ENCODE data around the gene CUL9. TPM values are rescaled to one million over a fixed set of nuclear protein-coding genes. Genes with fewer than 3 reads are reported as not detected.

Gene CUL9
- total RNA-seq, 1 experiment from 2014 or later, result 30.4 TPM

GRCh38 chr6:43207286-43207685, 25.3 kb downstream of the CUL9 start:
- no peak for DNase-seq
- POLR2A ChIA-PET (ENCODE audit: unreplicated experiment), result no interaction called here

GRCh38 chr6:43211955-43212354, 30.0 kb downstream of the CUL9 start:
- no peaks in the 10 kb centered on the region for H3K9me3 ChIP-seq (ENCODE audit: low read length)
- ChIA-PET CTCF (no interaction called here), POLR2A (ENCODE audit: unreplicated experiment) (no interaction called here)
- no peaks in the 10 kb centered on the region for H3K36me3 ChIP-seq (ENCODE audit: low read depth, low read length)
- TF ChIP-seq, protein P1, sequence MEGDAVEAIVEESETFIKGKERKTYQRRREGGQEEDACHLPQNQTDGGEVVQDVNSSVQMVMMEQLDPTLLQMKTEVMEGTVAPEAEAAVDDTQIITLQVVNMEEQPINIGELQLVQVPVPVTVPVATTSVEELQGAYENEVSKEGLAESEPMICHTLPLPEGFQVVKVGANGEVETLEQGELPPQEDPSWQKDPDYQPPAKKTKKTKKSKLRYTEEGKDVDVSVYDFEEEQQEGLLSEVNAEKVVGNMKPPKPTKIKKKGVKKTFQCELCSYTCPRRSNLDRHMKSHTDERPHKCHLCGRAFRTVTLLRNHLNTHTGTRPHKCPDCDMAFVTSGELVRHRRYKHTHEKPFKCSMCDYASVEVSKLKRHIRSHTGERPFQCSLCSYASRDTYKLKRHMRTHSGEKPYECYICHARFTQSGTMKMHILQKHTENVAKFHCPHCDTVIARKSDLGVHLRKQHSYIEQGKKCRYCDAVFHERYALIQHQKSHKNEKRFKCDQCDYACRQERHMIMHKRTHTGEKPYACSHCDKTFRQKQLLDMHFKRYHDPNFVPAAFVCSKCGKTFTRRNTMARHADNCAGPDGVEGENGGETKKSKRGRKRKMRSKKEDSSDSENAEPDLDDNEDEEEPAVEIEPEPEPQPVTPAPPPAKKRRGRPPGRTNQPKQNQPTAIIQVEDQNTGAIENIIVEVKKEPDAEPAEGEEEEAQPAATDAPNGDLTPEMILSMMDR (conservative IDR thresholded peaks at IDR 0.05; ENCODE audit: low read depth, low read length), result peak; percentile 29; the same call in 1 of the 2 replicates
- no peak for TF ChIP-seq EZH2 (IDR thresholded peaks at IDR 0.05; ENCODE audit: low read length, unreplicated experiment)
- intact Hi-C loops (cut with micrococcal nuclease), result no loop called here
- H3F3A ChIP-seq (ENCODE audit: low read length, unreplicated experiment), result no peaks in the 10 kb centered on the region
- no peak overlapping the region for H3K27ac ChIP-seq (ENCODE audit: low read length)
- H4K20me1 ChIP-seq (ENCODE audit: low read length), result no peaks in the 10 kb centered on the region
- H3K4me1 ChIP-seq (ENCODE audit: insufficient read depth, low read length), result peaks cover 7% of the 10 kb centered on the region; the same call in 1 of the 2 replicates
- ATAC-seq (no peak), DNase-seq (no peak)
- no peaks in the 10 kb centered on the region for H3K27me3 ChIP-seq (ENCODE audit: low read length)
- no TSS peak for BruUV-seq (replicated peaks)
- no peak overlapping the region for H3K4me3 ChIP-seq (ENCODE audit: low read length)
- no peak overlapping the region for H3K4me2 ChIP-seq (ENCODE audit: low read length)
- H3K9ac ChIP-seq (ENCODE audit: low read length), result no peak overlapping the region
- no peaks in the 10 kb centered on the region for H3K9me2 ChIP-seq (replicated peaks; ENCODE audit: low read length)
- no peaks in the 10 kb centered on the region for H3K79me2 ChIP-seq (ENCODE audit: low read length)
- no peak overlapping the region for H2AFZ ChIP-seq (ENCODE audit: low read length)

More at GRCh38 chr6:43207286-43207685, 25.3 kb downstream of the CUL9 start:
- peak; percentile 27; the same call in 1 of the 2 replicates for ATAC-seq
- CTCF ChIA-PET, result no interaction called here
- Histone ChIP-seq H2AFZ (ENCODE audit: low read length) (no peak overlapping the region), H3K27me3 (ENCODE audit: low read length) (no peaks in the 10 kb centered on the region), H3K9ac (ENCODE audit: low read length) (no peak overlapping the region), H3F3A (ENCODE audit: low read length, unreplicated experiment) (no peaks in the 10 kb centered on the region), H3K4me1 (ENCODE audit: insufficient read depth, low read length) (peaks cover 7% of the 10 kb centered on the region; the same call in 1 of the 2 replicates), H3K27ac (ENCODE audit: low read length) (no peak overlapping the region), H3K4me3 (ENCODE audit: low read length) (no peak overlapping the region), H3K79me2 (ENCODE audit: low read length) (no peaks in the 10 kb centered on the region), H3K36me3 (ENCODE audit: low read depth, low read length) (no peaks in the 10 kb centered on the region), H3K4me2 (ENCODE audit: low read length) (no peak overlapping the region), H3K9me2 (replicated peaks; ENCODE audit: low read length) (no peaks in the 10 kb centered on the region), H3K9me3 (ENCODE audit: low read length) (no peaks in the 10 kb centered on the region), H4K20me1 (ENCODE audit: low read length) (no peaks in the 10 kb centered on the region)
- TF ChIP-seq EZH2phosphoT487 (IDR thresholded peaks at IDR 0.05; ENCODE audit: borderline replicate concordance, low read length) (no peak), EZH2 (IDR thresholded peaks at IDR 0.05; ENCODE audit: low read length, unreplicated experiment) (no peak)
- TF ChIP-seq, protein P1 (conservative IDR thresholded peaks at IDR 0.05; ENCODE audit: low read depth, low read length), result no peak
- BruUV-seq (replicated peaks), result no TSS peak
- intact Hi-C loops (cut with micrococcal nuclease), result no loop called here

GRCh38 chr6:43213431-43213830, 31.4 kb downstream of the CUL9 start:
- no peak overlapping the region for H3K4me2 ChIP-seq (ENCODE audit: low read length)
- H4K20me1 ChIP-seq (ENCODE audit: low read length), result no peaks in the 10 kb centered on the region
- H3K9me3 ChIP-seq (ENCODE audit: low read length), result no peaks in the 10 kb centered on the region
- H3K4me3 ChIP-seq (ENCODE audit: low read length), result no peak overlapping the region
- TF ChIP-seq, protein P1 (conservative IDR thresholded peaks at IDR 0.05; ENCODE audit: low read depth, low read length), result no peak
- TF ChIP-seq EZH2 (IDR thresholded peaks at IDR 0.05; ENCODE audit: low read length, unreplicated experiment) (no peak), EZH2phosphoT487 (IDR thresholded peaks at IDR 0.05; ENCODE audit: borderline replicate concordance, low read length) (no peak)
- no peaks in the 10 kb centered on the region for H3K36me3 ChIP-seq (ENCODE audit: low read depth, low read length)
- H3K9ac ChIP-seq (ENCODE audit: low read length), result no peak overlapping the region
- intact Hi-C loops (cut with micrococcal nuclease), result no loop called here
- BruUV-seq (replicated peaks), result no TSS peak
- no peaks in the 10 kb centered on the region for H3K9me2 ChIP-seq (replicated peaks; ENCODE audit: low read length)
- POLR2A ChIA-PET (ENCODE audit: unreplicated experiment), result no interaction called here
- H3K27ac ChIP-seq (ENCODE audit: low read length), result no peak overlapping the region
- no peaks in the 10 kb centered on the region for H3K27me3 ChIP-seq (ENCODE audit: low read length)
- H2AFZ ChIP-seq (ENCODE audit: low read length), result no peak overlapping the region
- CTCF ChIA-PET, result no interaction called here
- no peaks in the 10 kb centered on the region for H3F3A ChIP-seq (ENCODE audit: low read length, unreplicated experiment)
- DNase-seq, result no peak
- H3K4me1 ChIP-seq (ENCODE audit: insufficient read depth, low read length), result peaks cover 7% of the 10 kb centered on the region; the same call in 1 of the 2 replicates
- ATAC-seq, result no peak
- no peaks in the 10 kb centered on the region for H3K79me2 ChIP-seq (ENCODE audit: low read length)
